Vagina (tissue), 2 donors: ENCODE data around the gene CST9L. TPM values are rescaled to one million over a fixed set of nuclear protein-coding genes. Genes with fewer than 3 reads are reported as not detected.

Experiments
- DNase-seq, 2 donors: peaks; one replicate each; pipeline ENCODE4 v3.0.0-alpha.2; 2017; ENCODE audit errors: extremely low spot score in 2 of 2
- H3K27ac ChIP-seq: fragments of 200-600 bp; sonication (generic); one replicate; pipeline ENCODE4 v1.5.1; 2019
- H3K27me3 ChIP-seq: fragments of 200-600 bp; sonication (generic); one replicate; pipeline ENCODE4 v1.5.1; 2019
- H3K36me3 ChIP-seq, 2 donors: fragments of 200-600 bp; sonication (generic); one replicate each; pipeline ENCODE4 v1.5.1; 2017 to 2019
- H3K4me1 ChIP-seq: fragments of 200-600 bp; sonication (generic); one replicate; pipeline ENCODE4 v1.5.1; 2019
- H3K4me3 ChIP-seq, 2 donors: fragments of 200-600 bp; sonication (generic); 1 replicate in 1 of 2; 2 replicates in 1 of 2; pipeline ENCODE4 v1.5.1; 2016 to 2019
- H3K9me3 ChIP-seq: fragments of 200-600 bp; sonication (generic); one replicate; pipeline ENCODE4 v1.5.1; 2019
- CTCF ChIP-seq, 3 experiments: fragments of 450-650 bp in 2 of 3; fragments of 200-600 bp in 1 of 3; sonication (generic) in 1 of 3; IDR thresholded peaks; one replicate each; pipeline ENCODE4 v1.5.1; 2017 to 2019; ENCODE audit warnings: antibody characterized with exemption in 3 of 3, mild to moderate bottlenecking in 2 of 3, moderate library complexity in 2 of 3
- POLR2A ChIP-seq, 2 donors: fragments of 450-650 bp; IDR thresholded peaks; one replicate each; pipeline ENCODE4 v1.6.1; 2017; ENCODE audit warnings: antibody characterized with exemption in 2 of 2, mild to moderate bottlenecking in 2 of 2, moderate library complexity in 2 of 2
- POLR2AphosphoS5 ChIP-seq, 2 donors: sonication (generic); formaldehyde crosslinking; IDR thresholded peaks; one replicate each; pipeline ENCODE4 v1.9.0; 2017; ENCODE audit warnings: antibody characterized with exemption in 2 of 2, mild to moderate bottlenecking in 2 of 2, low read depth in 1 of 2; ENCODE audit not compliant: insufficient read depth in 1 of 2
- intact Hi-C: fragments of 100-400 bp; cut with DNase I; formaldehyde crosslinking; loops from one replicate; pipeline ENCODE4 v1.15.1; 2023
- total RNA-seq: library from RNA; depleted of rRNA; stranded (reverse); fragments of >200 nt; gene quantifications from one replicate; pipeline ENCODE4 v1.2.3, GENCODE V29; 2016

The CST9L gene
- total RNA-seq, 1 donor from 2014 or later: not detected

- Histone ChIP-seq H3K36me3 (no peaks in the 10 kb centered on the region), H3K4me3 (no peak overlapping the region), H3K4me1 (no peaks in the 10 kb centered on the region), H3K9me3 (no peaks in the 10 kb centered on the region), H3K27ac (no peak overlapping the region), H3K27me3 (no peaks in the 10 kb centered on the region)
- DNase-seq: no peak
- intact Hi-C loops: no loop called here
- no peak for TF ChIP-seq POLR2A (IDR thresholded peaks at IDR 0.05)
- no peak for TF ChIP-seq CTCF (IDR thresholded peaks at IDR 0.05)
- TF ChIP-seq POLR2AphosphoS5 (IDR thresholded peaks at IDR 0.05; ENCODE audit: insufficient read depth in 1 of 2, low read depth in 1 of 2): no peak
Measured at GRCh38 chr20:23533161-23533560, 35.1 kb downstream of the CST9L start.

GRCh38 chr20:23532533-23532932 is 35.8 kb downstream of the CST9L start:
- no peaks in the 10 kb centered on the region for H3K9me3 ChIP-seq

GRCh38 chr20:23530937-23531567 is 37.2 kb downstream of the CST9L start:
- Histone ChIP-seq H3K4me3 (no peak overlapping the region), H3K4me1 (no peaks in the 10 kb centered on the region), H3K36me3 (no peaks in the 10 kb centered on the region), H3K27ac (no peak overlapping the region), H3K9me3 (no peaks in the 10 kb centered on the region), H3K27me3 (no peaks in the 10 kb centered on the region)
- no peak for DNase-seq
- intact Hi-C loops: no loop called here
- TF ChIP-seq CTCF (IDR thresholded peaks at IDR 0.05) (no peak), POLR2AphosphoS5 (IDR thresholded peaks at IDR 0.05; ENCODE audit: insufficient read depth in 1 of 2, low read depth in 1 of 2) (no peak), POLR2A (IDR thresholded peaks at IDR 0.05) (no peak)

More at GRCh38 chr20:23532533-23532932, 35.8 kb downstream of the CST9L start:
- DNase-seq: no peak
- TF ChIP-seq CTCF (IDR thresholded peaks at IDR 0.05) (no peak), POLR2AphosphoS5 (IDR thresholded peaks at IDR 0.05; ENCODE audit: insufficient read depth in 1 of 2, low read depth in 1 of 2) (no peak), POLR2A (IDR thresholded peaks at IDR 0.05) (no peak)
- intact Hi-C loops: no loop called here
- no peak overlapping the region for H3K4me3 ChIP-seq
- no peak overlapping the region for H3K27ac ChIP-seq
- H3K27me3 ChIP-seq: no peaks in the 10 kb centered on the region
- no peaks in the 10 kb centered on the region for H3K4me1 ChIP-seq
- H3K36me3 ChIP-seq: no peaks in the 10 kb centered on the region

GRCh38 chr20:23528867-23529431 is 39.3 kb downstream of the CST9L start:
- TF ChIP-seq POLR2AphosphoS5 (IDR thresholded peaks at IDR 0.05; ENCODE audit: insufficient read depth in 1 of 2, low read depth in 1 of 2) (no peak), CTCF (IDR thresholded peaks at IDR 0.05) (no peak), POLR2A (IDR thresholded peaks at IDR 0.05) (no peak)
- no peak overlapping the region for H3K4me3 ChIP-seq
- H3K27ac ChIP-seq: no peak overlapping the region
- H3K9me3 ChIP-seq: no peaks in the 10 kb centered on the region
- intact Hi-C loops: no loop called here
- H3K36me3 ChIP-seq: no peaks in the 10 kb centered on the region
- no peak for DNase-seq
- no peaks in the 10 kb centered on the region for H3K4me1 ChIP-seq
- no peaks in the 10 kb centered on the region for H3K27me3 ChIP-seq

- H3K4me3 ChIP-seq: no peak overlapping the region
- TF ChIP-seq POLR2A (IDR thresholded peaks at IDR 0.05) (no peak), CTCF (IDR thresholded peaks at IDR 0.05) (no peak), POLR2AphosphoS5 (IDR thresholded peaks at IDR 0.05; ENCODE audit: insufficient read depth in 1 of 2, low read depth in 1 of 2) (no peak)
- DNase-seq: no peak
- no peaks in the 10 kb centered on the region for H3K9me3 ChIP-seq
- H3K4me1 ChIP-seq: no peaks in the 10 kb centered on the region
- H3K27ac ChIP-seq: no peak overlapping the region
- intact Hi-C loops: no loop called here
- no peaks in the 10 kb centered on the region for H3K27me3 ChIP-seq
- no peaks in the 10 kb centered on the region for H3K36me3 ChIP-seq
Measured at GRCh38 chr20:23526850-23527249, 41.4 kb downstream of the CST9L start.
